Heart right ventricle (tissue), 16 donors: ENCODE data around the gene SMARCA4. TPM values are rescaled to one million over a fixed set of nuclear protein-coding genes. Genes with fewer than 3 reads are reported as not detected.
A peak's percentile ranks its signal among the peaks of the same experiment; 100 is the strongest.

Source experiments
- ATAC-seq, 8 donors: fragments of 200-7000 bp; cut with Tn5 transposase; one replicate each; pipeline ENCODE4 v1.9.1; 2020; ENCODE audit warnings: mild to moderate bottlenecking in 8 of 8, moderate library complexity in 8 of 8, moderate number of reproducible peaks in 1 of 8
- DNase-seq, 2 donors: peaks; one replicate each; pipeline ENCODE4 v3.0.0-alpha.2; 2020
- H3K27ac ChIP-seq, 10 donors: fragments of 200-600 bp; sonication (generic) in 2 of 10; one replicate each; pipeline versions ENCODE4 v1.5.0 to v1.8.0; 2020 to 2022; ENCODE audit warnings: mild to moderate bottlenecking in 3 of 10
- H3K27me3 ChIP-seq, 7 donors: fragments of 200-600 bp; one replicate each; pipeline ENCODE4 v1.8.0; 2021 to 2022; ENCODE audit warnings: mild to moderate bottlenecking in 2 of 7
- H3K36me3 ChIP-seq, 9 donors: fragments of 200-600 bp; sonication (generic) in 1 of 9; one replicate each; pipeline versions ENCODE4 v1.5.0 to v1.8.0; 2020 to 2022; ENCODE audit warnings: mild to moderate bottlenecking in 2 of 9
- H3K4me1 ChIP-seq, 9 donors: fragments of 200-600 bp; sonication (generic) in 1 of 9; one replicate each; pipeline versions ENCODE4 v1.5.0 to v1.8.0; 2020 to 2022; ENCODE audit warnings: mild to moderate bottlenecking in 4 of 9
- H3K4me3 ChIP-seq, 10 donors: fragments of 200-600 bp; sonication (generic) in 2 of 10; one replicate each; pipeline versions ENCODE4 v1.5.0 to v1.8.0; 2020 to 2022; ENCODE audit warnings: mild to moderate bottlenecking in 7 of 10, moderate library complexity in 2 of 10
- H3K9me3 ChIP-seq, 11 donors: fragments of 200-600 bp in 10 of 11; sonication (generic) in 2 of 11; one replicate each; pipeline versions ENCODE4 v1.5.0 to v1.8.0; 2013 to 2022; ENCODE audit warnings: mild to moderate bottlenecking in 2 of 11, control low read depth in 1 of 11, moderate library complexity in 1 of 11
- CTCF ChIP-seq, 9 donors: fragments of 200-600 bp; sonication (generic) in 2 of 9; IDR thresholded peaks; one replicate each; pipeline versions ENCODE4 v1.5.0 to v1.8.0; 2021 to 2022; ENCODE audit warnings: antibody characterized with exemption in 9 of 9, mild to moderate bottlenecking in 5 of 9, moderate library complexity in 1 of 9
- WGBS, 2 donors: extraction: QIAGEN DNeasy Blood & Tissue Kit; methylation state at CpG; one replicate each; pipeline ENCODE4 v1.1.7; 2013; ENCODE audit warnings: inconsistent platforms in 1 of 2; 5-methylcytosine and 5-hydroxymethylcytosine counted together
- intact Hi-C, 10 donors: fragments of 100-400 bp; cut with DNase I; formaldehyde crosslinking; loops; one replicate each; pipeline versions ENCODE4 v1.11.1 to v1.14.2; 2022
- polyA plus RNA-seq, 2 donors: library from polyadenylated mRNA; stranded (reverse); fragments of 200-250 nt; gene quantifications; one replicate each; pipeline ENCODE4 v1.2.3, GENCODE V29; 2013
- total RNA-seq, 10 donors: library from RNA; stranded (reverse); fragmentation: NEBNext Ultra II Directional in 3 of 10; extraction: Animal tissue kit (Norgen Biotek cat#: 25700) in 3 of 10; gene quantifications; one replicate each; pipeline versions ENCODE4 v1.2.1 to v1.2.4, GENCODE V29; 2021 to 2023
- donor health status: Arrhythmogenic right ventricular cardiomyopathy.
- donor health status: ischemic (EF 13 %, LVEDD 7.1; RV severe dilation, severe dysfunction).
- donor health status: healthy with polysubstance abuse.
- donor health status: DM: no; HTN: yes; CAD: no.
- donor health status: DM: no; HTN: no; CAD: no.
- donor health status: ischemic (EF 25% LVEDD 6.9; RV normal size, moderate dysfunction).
- donor health status: ischemic (EF 25% LVEDD 5.7; RV mildly dilated, moderate dysfunction).
- donor health status: healthy.
- donor health status: DM: yes; HTN: yes; CAD: no.
- donor health status: Ischemic cardiomyopathy.
- donor health status: ischemic (EF 35%, LVEDD 5.7; RV mildly dilated, moderate dysfunction).
- donor health status: nonischemic (EF 11% LVEDD 7.7; RV severe dilation, severe dysfunction).
- donor health status: DM: yes; HTN: yes; CAD: no.
- donor health status: PGD.
- donor health status: ischemic (EF 29% LVEDD 5.4; RV normal size, mild dysfunction).
- donor health status: nonischemic (EF 23%, LVEDD 6.1; RV moderate dilation, normal function).

The SMARCA4 gene
- total and polyA plus RNA-seq, 12 donors, result 35.2 to 64.8 (median 44.5) TPM

GRCh38 chr19:11014403-11014911, 53.6 kb downstream of the SMARCA4 start:
- H3K27ac ChIP-seq, result no peak overlapping the region
- H3K4me3 ChIP-seq, result no peak overlapping the region
- DNase-seq (no peak), ATAC-seq (peak in 1 of 8 donors; percentile 11)
- TF ChIP-seq CTCF (IDR thresholded peaks at IDR 0.05), result no peak
- intact Hi-C loops, result loop anchor here in 2 of 10 donors (10.0 kb wide), 2 partner anchors 70 to 80 kb away; no protein-coding TSS in a partner anchor
- peaks cover 0 to 7% (median 0%) of the 10 kb centered on the region in 9 donors for H3K4me1 ChIP-seq
- H3K36me3 ChIP-seq, result peaks cover 0 to 100% (median 67%) of the 10 kb centered on the region in 9 donors
- 87 to 90% methylated on average over 12 of the region's 12 CpGs for WGBS, 2 donors
- H3K9me3 ChIP-seq, result no peaks in the 10 kb centered on the region
- H3K27me3 ChIP-seq, result no peaks in the 10 kb centered on the region

- Histone ChIP-seq H3K27ac (no peak overlapping the region), H3K36me3 (peaks cover 0 to 100% (median 64%) of the 10 kb centered on the region in 9 donors), H3K4me1 (peaks cover 0 to 12% (median 0%) of the 10 kb centered on the region in 9 donors), H3K4me3 (no peak overlapping the region), H3K27me3 (no peaks in the 10 kb centered on the region), H3K9me3 (no peaks in the 10 kb centered on the region)
- DNase-seq (peak in 1 of 2 donors; percentile 32), ATAC-seq (peak in 2 of 8 donors; percentile 11 to 15)
- 75 to 85% methylated on average over 5 of the region's 5 CpGs for WGBS, 2 donors
- intact Hi-C loops, result loop anchor here in 2 of 10 donors (10.0 kb wide), 2 partner anchors 72 to 82 kb away; no protein-coding TSS in a partner anchor
- TF ChIP-seq CTCF (IDR thresholded peaks at IDR 0.05), result no peak
Measured at GRCh38 chr19:11016631-11017030, 55.8 kb downstream of the SMARCA4 start.

GRCh38 chr19:11017275-11018035, 56.6 kb downstream of the SMARCA4 start:
- 95 to 98% methylated on average over 23 of the region's 23 CpGs for WGBS, 2 donors
- ATAC-seq, result no peak
- H3K27ac ChIP-seq, result no peak overlapping the region
- no peak overlapping the region for H3K4me3 ChIP-seq
- intact Hi-C loops, result loop anchor here in 2 of 10 donors (10.0 kb wide), 2 partner anchors 73 to 83 kb away; no protein-coding TSS in a partner anchor
- H3K27me3 ChIP-seq, result no peaks in the 10 kb centered on the region
- H3K9me3 ChIP-seq, result no peaks in the 10 kb centered on the region
- DNase-seq, result no peak
- H3K4me1 ChIP-seq, result peaks cover 0 to 12% (median 0%) of the 10 kb centered on the region in 9 donors
- TF ChIP-seq CTCF (IDR thresholded peaks at IDR 0.05), result no peak
- H3K36me3 ChIP-seq, result peaks cover 0 to 100% (median 67%) of the 10 kb centered on the region in 9 donors

DNA sequence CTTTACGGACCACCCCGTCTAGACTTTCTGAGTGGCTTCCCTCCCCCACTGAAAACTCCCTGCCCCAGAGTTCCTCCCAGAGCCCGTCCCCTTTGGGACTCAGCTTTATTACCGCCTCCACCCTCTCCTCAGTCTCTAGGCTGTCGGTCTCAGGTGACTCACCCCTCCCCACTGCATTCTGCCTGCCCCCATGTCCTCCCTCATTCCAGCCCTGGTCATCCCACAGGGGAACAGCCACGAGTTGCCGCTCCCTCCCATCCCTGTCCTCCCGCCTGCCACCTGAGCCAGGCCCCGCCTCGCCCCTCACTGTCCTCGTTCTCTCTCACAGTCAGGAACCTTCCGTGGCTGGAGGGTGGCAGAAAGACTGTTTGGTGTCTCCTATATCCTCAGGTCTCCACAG, 57.3 kb downstream of the SMARCA4 start:
- Histone ChIP-seq H3K27ac (no peak overlapping the region), H3K4me1 (peaks cover 0 to 12% (median 0%) of the 10 kb centered on the region in 9 donors), H3K4me3 (no peak overlapping the region), H3K36me3 (peaks cover 0 to 100% (median 65%) of the 10 kb centered on the region in 9 donors), H3K27me3 (no peaks in the 10 kb centered on the region), H3K9me3 (no peaks in the 10 kb centered on the region)
- no peak for TF ChIP-seq CTCF (IDR thresholded peaks at IDR 0.05)
- ATAC-seq (no peak), DNase-seq (no peak)
- intact Hi-C loops, result loop anchor here in 2 of 10 donors (10.0 kb wide), 2 partner anchors 73 to 83 kb away; no protein-coding TSS in a partner anchor
- 84 to 92% methylated on average over 12 of the region's 12 CpGs for WGBS, 2 donors
